GM21423 (cell line): ENCODE data around the gene BTBD2.

Experiments used
- ATAC-seq: cut with Tn5 transposase; IDR thresholded peaks from one replicate; pipeline ENCODE4 v1.9.1; 2021; ENCODE audit warnings: mild to moderate bottlenecking, moderate library complexity; ENCODE audit not compliant: unreplicated experiment

BTBD2 gene

DNA sequence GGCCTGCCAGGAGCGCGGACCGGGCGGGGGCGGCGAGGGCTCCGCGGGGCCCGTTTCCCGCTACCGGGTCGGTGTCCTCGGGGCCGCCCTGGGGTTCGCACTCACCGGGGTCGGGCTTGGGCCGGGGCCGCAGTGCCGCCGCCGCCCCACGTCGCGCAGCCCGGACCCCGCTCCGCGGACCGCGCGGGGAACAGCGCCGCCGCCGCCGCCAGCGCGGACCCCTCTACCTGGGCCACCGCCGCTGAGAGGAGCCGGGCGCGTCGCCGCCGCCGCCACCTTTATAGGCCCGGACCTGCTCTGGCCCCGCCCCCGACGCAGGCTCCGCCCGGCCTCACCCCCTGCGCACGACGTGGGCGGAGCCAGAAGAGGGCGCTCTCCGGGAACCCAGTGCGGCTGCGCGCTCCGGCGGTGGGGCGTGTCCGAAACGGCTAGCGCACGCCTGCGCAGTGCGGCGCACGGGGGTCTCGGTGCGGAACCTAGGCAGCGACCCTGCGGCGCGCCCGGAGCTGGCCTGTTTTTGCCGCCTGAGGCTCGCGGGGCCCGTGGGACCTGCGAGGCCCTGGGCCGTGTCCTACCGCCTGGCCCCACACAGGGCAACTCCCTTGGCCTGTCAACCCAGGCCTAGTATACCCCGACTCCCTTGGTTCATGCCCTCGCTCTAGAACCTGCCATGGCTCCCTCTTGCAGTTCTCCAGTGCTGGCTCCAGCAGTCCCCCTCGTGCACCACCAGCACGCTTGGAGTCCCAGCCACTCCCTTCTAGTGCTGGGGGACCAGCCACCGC lies 35.7 kb upstream of the BTBD2 start, which contains the start of gene MKNK2:
Gene MKNK2 (minus strand): TSS at position 254 of the 782 bp plus-strand sequence. CDS start 393 bp downstream, outside the sequence.
- ATAC-seq = peak; percentile 53

DNA sequence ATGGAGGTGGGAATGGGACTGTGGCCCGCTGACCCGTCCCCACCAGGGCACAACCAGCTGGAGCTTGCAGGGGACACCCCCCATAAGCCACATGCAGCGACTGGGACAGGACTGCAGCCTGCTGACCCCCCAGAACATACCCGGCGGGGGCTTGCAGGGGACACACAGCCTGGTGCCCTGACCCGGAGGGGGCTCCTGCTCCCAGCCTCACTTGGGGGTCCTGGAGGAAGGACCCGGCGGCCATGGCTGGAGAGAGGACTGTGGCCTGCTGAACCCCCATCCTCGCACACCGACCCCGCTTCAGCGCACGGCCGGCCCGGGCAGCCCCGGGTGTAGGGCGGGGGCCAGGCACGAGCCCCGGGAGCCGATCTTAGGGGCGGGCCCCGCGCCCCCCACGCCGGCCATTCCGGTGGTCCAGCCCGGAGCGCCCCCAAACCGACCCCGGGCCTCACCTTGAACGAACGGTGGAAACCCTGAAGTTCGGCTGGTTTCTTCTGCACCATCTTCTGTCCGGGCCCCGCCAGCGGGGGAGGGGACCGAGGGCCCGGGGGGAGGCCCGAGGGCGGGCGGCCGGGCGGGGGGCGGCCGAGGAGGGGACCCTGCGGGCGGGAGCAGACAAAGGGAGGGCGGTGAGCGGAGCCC lies 35.0 kb upstream of the BTBD2 start:
- peak; percentile 2 for ATAC-seq

DNA sequence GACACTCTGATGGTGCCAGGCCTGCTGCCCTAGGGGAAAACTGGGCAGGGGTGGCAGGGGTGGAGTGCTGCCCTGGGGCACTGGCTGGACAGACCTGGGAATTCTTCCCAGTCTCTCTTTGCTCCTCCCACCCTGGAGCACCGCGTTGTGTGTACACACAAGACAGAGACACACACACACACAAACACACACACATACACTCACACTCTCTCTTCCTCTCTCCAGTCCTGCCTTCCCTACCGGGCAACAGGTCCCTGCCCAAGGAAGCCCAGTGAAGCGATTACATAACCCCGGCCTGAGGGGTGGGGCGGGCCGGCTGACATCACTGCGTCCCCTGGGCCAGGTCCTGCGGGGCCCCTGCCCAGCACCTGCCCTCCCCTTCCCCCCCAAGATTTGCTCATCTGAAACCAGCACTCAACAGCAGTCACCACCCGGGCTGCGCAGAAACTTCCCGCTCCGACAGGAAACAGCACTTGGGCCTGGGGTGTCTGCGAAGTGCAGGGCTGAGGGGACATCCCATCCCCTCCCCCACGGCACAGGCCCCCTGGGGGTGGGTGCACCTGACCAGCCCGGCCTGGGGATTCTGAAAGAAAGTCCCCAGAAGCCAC lies 34.3 kb upstream of the BTBD2 start:
- ATAC-seq = no peak

DNA sequence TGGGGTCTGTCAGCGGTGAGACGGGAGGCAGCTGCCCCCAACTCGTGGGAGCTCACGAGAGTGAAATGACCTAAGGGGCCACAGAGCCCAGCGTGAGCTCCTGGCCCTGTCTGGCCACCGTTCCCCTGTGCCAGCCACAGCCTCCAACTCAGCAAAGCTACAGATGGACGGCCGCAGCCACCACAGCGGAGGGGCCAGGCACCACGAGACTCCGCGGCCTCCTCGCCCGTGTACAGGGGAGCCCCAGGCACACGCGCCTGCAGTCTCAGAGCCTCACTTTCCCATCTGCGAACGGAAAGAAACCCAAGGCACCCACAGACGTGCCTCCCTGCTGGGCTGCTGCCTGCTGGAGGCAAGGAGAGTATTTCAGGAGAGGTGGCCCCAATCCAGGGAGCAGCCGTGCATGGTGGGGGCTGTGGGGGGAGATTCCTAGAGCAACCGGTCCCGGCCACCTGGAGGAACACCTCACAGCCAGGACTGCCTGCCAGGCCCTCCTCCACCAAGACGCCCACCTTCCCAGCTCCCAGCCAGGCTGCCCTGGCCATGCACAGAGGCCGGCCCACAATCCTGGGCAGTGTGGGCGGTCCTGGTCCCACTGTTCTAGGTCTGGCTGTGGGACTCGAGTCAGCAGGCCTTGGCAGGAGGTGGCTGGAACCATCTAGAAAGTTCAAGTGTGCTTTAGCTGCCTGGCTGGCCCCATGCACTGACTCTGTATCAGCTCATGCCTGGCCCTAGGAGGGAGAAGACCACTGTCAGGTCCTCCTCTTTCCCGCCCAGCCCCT lies 33.6 kb upstream of the BTBD2 start:
- no peak for ATAC-seq

DNA sequence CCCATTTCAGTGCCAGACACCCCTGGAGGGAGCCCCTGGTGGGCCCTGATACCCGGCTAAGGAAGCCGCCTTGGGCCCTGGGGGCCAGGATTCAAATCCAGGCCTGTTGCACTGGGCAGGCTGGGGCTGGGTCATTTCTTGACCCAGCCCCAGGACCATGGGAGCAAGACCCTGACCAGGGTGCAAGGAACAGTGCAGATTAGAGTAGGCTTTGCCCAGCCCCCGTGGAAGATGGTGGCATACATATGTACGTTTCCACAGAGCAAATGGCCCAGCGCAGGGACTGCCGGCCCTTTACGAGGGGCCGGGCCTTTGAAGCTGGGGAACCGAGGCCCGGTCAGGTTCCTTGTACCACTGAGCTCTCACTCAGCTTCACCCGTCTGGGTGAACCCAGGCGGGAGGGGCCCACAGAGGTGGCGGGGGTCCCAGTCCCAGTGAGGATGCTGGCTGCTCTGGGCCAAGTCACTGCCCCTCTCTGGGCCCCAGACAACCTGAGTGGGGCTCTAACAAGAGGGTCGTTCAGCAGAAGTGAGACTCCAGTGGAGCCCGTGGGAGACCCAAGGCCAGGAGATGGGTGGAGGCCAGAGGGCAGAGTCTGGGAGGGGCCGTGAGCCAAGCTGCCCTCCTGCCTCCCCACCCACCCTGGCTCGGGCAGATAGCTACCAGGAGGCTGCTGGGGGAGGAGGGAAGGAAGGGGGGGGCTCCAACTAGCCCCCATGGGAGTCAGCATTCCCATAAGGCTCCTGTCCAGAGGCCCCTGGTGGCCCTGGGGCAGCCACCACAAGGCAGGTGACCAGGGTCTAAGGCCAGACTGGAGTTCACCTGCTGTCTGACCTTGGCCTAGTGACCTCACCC lies 32.8 kb upstream of the BTBD2 start:
- no peak for ATAC-seq

DNA sequence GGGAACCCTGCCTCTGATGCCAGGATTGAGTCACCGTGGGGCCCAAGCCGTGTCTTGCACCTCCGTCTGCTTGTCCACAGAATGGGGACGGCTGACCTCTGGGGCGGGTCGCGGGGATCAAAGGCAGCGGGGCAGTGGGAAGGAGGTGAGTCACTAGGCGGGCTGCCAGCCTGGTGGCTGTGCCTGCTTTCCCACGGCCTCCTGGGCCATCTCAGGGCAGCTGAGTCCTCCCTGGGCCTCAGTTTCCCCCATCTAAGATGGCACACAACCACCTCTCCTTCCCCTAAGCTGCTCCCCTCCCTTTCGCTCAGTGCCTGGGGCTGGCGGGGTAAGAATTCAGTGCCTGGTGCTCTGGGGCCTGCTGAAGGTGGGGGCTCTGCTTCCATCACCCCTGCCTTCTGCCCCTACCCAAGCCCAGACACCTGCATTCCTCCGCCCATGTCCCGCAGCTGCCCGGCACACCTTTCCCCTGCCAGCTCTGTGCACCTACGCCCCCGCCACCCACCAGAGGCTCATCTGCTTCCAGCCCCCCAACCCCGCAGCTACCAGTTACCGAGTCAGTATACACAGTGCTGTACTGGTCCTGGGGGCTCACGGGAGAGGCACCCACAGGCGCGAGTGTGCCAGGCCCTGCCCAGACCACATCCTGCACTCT lies 32.1 kb upstream of the BTBD2 start:
- ATAC-seq = no peak

DNA sequence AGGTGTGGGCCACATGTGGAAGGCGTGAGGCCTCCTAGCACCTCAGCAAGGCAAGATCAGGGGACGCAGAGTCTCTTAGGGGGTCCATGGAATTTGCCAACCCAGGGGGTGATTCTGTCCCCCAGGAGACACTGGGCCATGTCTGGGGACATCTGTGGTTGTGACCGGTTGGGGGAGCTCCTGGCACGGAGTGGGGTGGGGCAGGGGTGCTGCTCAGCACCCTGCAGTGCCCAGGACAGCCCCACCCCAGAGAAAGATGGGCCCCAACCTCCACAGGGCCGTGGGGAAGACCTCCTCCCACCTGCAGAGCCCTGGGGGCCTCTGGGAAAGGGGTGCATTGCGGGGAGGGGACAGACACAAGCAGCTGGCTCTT lies 31.5 kb upstream of the BTBD2 start:
- no peak for ATAC-seq

DNA sequence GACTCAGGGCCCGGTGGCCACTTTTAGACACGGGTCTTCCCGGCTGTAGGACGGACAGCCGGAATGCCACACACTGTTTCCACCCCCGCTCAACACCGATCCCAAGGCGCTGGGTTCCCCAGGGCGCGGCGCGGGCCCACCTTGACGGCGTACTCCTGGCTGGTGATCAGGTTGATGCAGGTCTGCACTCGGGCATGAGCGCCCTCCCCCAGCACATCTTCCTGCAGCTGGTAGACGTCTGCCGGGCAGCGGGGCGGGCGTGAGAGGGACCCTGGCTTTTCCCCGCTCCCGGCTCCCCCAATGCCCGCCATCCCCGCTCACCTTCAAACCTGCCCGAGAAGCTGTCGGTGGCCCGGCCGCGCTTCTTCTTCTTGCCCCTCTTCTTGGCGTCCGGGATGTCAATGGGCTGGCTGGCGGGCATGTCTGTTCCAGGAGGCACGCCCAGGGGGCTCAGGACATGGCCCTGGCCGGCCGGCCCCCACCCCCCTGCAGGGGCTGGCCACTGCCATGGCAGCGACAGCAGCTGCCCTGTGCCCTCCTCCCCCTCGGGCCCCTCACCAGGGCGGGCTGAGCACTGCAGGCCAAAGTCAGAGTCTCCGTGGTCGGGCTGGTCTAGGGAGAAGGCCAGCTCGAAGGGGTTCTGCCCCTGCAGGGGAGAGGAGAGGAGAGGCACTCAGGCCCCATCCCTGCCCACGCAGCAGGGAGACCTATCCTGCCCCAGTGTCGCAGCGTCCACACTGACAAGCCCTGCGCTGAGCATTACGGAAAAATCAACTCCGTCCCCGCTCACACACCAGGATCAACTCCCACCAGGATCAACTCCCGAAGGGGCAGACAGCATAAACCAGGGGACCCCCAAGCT lies 30.8 kb upstream of the BTBD2 start:
- no peak for ATAC-seq

DNA sequence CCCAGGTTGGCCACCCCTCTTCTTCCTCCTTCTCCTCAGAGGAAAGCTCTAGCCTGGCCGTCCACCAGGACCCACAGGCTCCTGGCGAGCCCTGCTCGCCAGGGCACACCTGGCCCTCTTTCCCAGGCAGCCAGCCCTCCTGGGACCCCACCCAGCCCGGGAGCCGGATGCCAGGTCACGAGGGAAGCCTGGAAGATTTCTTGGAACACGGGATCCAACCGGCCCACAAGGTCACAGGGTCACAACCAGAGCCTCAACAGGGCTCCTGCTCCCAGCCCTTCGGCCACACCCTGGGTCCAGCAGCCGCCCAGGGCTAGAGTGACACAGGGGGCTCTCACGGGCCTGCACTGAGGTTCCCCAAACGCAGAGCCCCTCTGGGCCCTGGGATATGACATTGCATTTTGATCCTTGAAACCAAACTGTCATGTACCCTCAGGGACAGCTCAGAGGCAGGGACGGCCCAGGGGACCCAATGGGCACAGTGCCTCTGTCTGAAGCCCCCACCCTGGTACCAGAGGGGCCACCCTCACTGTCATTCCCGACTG lies 30.1 kb upstream of the BTBD2 start:
- ATAC-seq = no peak

DNA sequence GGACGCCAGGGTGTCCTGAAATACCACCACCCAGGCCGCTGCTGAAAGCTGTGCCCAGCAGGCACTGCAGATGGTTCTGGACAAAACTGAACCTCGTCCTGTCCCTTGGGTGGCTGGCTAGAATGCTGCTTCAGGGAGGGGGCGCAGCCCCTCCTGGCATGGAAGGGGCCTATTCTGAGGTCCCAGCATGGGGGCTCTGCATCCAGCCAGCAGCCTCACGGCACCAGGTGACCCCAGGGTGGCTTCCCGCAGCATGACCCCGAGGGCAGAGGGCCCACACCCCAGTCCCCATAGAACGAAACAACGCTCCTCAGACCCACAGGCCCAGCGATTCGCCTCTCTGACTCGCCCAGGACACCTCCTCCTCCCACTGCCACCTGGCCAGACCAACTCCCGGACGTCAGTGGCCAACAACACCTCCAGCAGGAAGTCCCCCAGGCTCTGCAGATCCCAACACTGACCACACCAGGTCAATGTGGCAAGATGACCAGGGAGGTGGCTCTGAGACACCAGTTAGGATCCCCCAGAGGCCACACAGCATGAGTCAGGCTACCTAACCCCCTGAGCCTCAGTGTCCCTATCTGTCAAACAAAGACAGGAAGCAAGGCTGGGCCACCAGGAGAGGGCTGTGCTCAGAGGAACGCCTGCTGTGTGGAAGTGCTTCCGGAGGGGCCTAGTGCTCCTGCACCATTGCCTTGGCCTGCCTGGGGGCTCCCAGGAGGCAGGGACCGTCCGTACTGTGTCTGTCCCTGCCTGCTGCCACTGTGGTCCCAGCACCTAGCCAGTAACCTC lies 29.4 kb upstream of the BTBD2 start:
- ATAC-seq = no peak

DNA sequence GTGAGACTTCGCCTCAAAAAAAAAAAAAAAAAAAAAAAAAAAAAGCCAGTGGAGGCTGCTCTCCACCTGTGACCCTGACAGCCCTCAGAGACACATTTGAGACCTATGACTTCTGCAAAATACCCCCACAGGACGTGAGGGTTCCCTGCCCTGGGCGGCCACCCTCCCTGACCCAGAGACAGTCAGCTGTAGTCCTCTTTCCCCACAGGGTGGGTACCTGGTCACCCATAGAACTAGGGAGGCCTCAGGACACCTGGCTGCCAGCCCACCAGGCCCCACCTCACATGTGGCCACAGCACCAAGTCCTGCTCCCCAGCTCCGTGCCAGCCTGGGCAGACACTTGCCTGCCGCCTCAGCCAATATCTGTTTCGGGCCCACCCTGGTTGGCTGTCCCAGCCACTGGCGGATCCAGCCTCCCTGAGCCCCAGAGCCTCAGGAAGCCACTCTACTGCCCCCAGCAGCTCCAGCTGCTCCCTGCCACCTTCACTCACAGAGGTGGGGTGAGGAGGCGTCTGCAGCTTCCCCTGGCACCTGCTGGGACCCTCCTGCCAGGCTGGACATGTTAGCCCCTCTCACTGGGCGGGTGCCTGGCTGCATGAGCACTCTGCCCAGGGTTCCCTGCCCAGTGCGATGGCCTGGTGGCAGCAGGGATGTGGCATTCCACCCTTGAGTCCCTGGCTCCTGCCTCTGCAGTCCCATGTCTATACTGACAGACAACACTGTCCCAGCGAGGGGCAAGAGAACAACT lies 28.6 kb upstream of the BTBD2 start:
- ATAC-seq = no peak

DNA sequence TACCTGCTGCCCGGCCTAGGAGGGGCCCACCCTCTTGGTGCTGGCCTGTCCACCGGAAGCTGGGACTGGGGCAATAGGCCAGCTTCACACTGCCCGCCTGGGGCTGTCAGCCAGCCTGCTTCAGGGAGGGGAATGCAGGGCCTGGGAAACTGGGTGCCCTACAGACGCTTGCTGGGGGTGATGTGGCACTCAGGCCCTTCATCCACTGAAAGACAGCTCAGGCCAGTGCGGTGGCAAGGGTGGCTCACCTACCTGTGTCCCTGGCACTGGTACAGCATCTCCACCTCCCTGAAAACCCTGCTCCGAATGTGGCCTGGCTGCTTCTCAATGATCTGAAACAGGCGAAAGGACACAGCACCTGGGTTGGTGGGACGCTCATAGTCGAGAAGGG lies 27.7 kb upstream of the BTBD2 start:
- no peak for ATAC-seq

DNA sequence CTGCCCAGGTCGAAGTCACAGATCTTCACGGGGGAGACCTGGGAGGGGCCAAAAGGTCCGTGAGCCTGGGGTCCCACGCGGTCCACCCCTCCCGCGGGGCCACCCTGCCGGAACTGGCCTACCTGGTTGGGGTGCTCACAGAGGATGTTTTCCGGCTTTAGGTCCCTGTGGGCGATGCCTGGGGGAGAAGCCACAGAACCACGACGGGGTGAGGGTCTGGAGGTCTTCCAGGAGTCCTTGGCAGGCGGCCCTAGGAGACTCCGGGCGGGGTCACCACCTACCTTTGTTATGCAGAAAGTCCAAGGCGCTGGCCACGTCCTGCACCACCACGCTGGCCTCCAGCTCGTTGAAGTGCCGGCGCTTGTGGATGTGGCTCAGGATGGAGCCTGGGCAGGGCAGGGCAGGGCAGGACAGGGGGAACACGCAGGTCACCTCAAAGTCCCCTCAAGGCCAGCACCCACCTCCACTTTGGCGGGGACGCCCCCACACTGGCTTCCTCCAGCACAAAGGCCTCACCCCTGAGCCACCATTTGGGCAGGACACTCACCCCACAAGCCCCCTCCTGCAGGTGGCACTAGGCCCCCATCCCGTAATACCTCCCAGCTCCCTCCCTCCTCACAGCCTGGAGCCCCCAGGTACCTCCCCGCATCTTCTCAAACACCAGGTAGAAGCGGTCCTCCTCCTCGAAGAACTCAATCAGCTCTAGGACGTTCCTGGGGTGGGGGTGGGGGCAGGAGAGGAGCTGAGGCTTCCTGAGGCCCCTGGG lies 27.2 kb upstream of the BTBD2 start:
- ATAC-seq = no peak

DNA sequence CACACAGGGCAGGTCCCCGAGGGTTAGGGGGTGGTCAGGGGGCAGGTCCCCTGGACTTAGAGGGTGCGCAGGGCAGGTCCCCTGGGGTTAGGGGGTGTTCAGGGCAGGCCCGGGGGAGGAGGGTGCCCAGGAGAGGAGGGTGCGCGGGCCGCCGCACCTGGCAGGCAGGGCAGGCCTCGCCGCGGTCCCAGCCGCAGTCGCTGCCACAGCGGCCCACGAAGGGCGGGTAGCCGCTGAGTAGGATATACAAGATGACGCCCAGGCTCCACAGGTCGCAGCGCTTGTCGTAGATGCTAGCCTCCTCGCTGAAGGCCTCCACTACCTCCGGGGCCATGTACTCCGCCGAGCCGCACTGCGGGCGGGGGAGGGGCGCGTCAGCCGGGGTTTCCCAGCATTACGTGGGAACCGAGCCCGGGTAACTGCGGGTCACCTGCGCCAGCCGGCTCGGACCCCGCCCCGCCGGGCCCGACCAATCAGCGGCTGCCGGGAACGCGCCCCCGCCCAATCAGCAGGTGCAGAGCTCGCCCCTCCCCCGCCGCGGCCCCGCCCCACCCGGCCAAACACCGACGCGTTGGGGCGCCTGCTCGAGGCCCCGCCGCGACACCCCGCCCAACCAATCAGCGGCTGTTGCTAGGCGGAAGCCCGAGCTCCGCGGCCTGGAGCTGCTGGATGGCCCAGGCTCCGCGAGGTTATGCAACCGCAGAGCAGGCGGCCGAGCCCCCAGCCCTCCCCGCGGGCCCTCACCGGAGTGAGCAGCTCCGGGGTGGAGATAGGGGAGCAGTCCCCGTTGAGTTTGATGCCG lies 26.4 kb upstream of the BTBD2 start:
- peak; percentile 49 for ATAC-seq

DNA sequence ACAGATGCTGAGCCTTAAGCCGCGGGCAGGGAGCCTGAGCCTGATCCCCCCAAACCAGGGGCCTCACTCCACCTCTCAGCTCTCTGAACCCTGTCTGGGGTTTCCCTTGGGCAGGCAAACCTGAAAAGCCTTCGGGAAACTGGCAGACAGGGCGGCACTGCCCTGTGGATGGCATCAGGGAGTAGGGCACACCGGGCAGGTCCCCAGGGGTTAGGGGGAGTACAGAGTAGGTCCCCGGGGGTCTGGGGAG lies 25.8 kb upstream of the BTBD2 start:
- ATAC-seq = no peak
